Epithelial cell of prostate (primary cell): ENCODE data around the gene ADGRF3.
"Not testable (repeated sequence)": the region's sequence is repeated elsewhere in the genome, so short reads cannot be mapped to it uniquely, and the experiment has no call there.

Source experiments
- DNase-seq: peaks from one replicate; pipeline ENCODE4 v3.0.0-alpha.2; 2011; ENCODE audit warnings: low read depth, low spot score
- H3K27ac ChIP-seq: fragments of 450-650 bp; 2 replicates; pipeline ENCODE4 v1.5.1; 2017; ENCODE audit warnings: mild to moderate bottlenecking

Gene ADGRF3

GRCh38 chr2:26354469-26354868 is 7.9 kb upstream of the ADGRF3 start:
- peak overlapping the region; percentile 86 for H3K27ac ChIP-seq
- DNase-seq = not testable (repeated sequence)

GRCh38 chr2:26352892-26353291 is 6.3 kb upstream of the ADGRF3 start:
- peak overlapping the region; percentile 46 for H3K27ac ChIP-seq
- DNase-seq = peak; percentile 76

- no peak for DNase-seq
- no peak overlapping the region for H3K27ac ChIP-seq
Measured at GRCh38 chr2:26351375-26352090, 4.9 kb upstream of the ADGRF3 start.

GRCh38 chr2:26349690-26350089 is 3.1 kb upstream of the ADGRF3 start:
- no peak overlapping the region for H3K27ac ChIP-seq
- no peak for DNase-seq

- no peak for DNase-seq
Measured at GRCh38 chr2:26347286-26347865, 787 bp upstream of the ADGRF3 start.

GRCh38 chr2:26345545-26346453 is 790 bp downstream of the ADGRF3 start, which contains the start of gene SELENOI:
TSS of gene SELENOI (plus strand) at chr2:26346143. CDS start at chr2:26346233, 90 bp downstream.
- H3K27ac ChIP-seq = peak within 1 kb of the TSS; percentile 92
- DNase-seq = peak; percentile 93

More at GRCh38 chr2:26347286-26347865, 787 bp upstream of the ADGRF3 start:
- peak overlapping the region; percentile 92 for H3K27ac ChIP-seq

- peak overlapping the region; percentile 92 for H3K27ac ChIP-seq
- no peak for DNase-seq
Measured at GRCh38 chr2:26345283-26345544, 1.4 kb downstream of the ADGRF3 start.

- H3K27ac ChIP-seq = peak overlapping the region; percentile 92
- DNase-seq = no peak
Measured at GRCh38 chr2:26344581-26345282, 1.9 kb downstream of the ADGRF3 start.

- DNase-seq = no peak
- peak overlapping the region; percentile 1 for H3K27ac ChIP-seq
Measured at GRCh38 chr2:26340831-26341230, 5.8 kb downstream of the ADGRF3 start.

- no peak for DNase-seq
- no peak overlapping the region for H3K27ac ChIP-seq
Measured at GRCh38 chr2:26337298-26337697, 9.3 kb downstream of the ADGRF3 start.

- no peak for DNase-seq
- no peak overlapping the region for H3K27ac ChIP-seq
Measured at GRCh38 chr2:26336719-26337118, 9.9 kb downstream of the ADGRF3 start.

- H3K27ac ChIP-seq = no peak overlapping the region
- no peak for DNase-seq
Measured at GRCh38 chr2:26335231-26335630, 11.4 kb downstream of the ADGRF3 start.

- no peak for DNase-seq
- H3K27ac ChIP-seq = no peak overlapping the region
Measured at GRCh38 chr2:26333293-26333692, 13.3 kb downstream of the ADGRF3 start.

- not testable (repeated sequence) for DNase-seq, H3K27ac ChIP-seq
Measured at GRCh38 chr2:26331321-26331720, 15.3 kb downstream of the ADGRF3 start.

- DNase-seq = no peak
- no peak overlapping the region for H3K27ac ChIP-seq
Measured at GRCh38 chr2:26330604-26331003, 16.0 kb downstream of the ADGRF3 start.

GRCh38 chr2:26330114-26330549 is 16.5 kb downstream of the ADGRF3 start:
- DNase-seq = no peak
- no peak overlapping the region for H3K27ac ChIP-seq

GRCh38 chr2:26329083-26329482 is 17.5 kb downstream of the ADGRF3 start:
- DNase-seq, H3K27ac ChIP-seq: not testable (repeated sequence)

- DNase-seq = no peak
- no peak overlapping the region for H3K27ac ChIP-seq
Measured at GRCh38 chr2:26327291-26328272, 19.0 kb downstream of the ADGRF3 start.

- no peak for DNase-seq
- no peak overlapping the region for H3K27ac ChIP-seq
Measured at GRCh38 chr2:26326514-26326913, 20.1 kb downstream of the ADGRF3 start.
